ENCODE results near the gene SH2B2. TPM values are rescaled to one million over a fixed set of nuclear protein-coding genes. Genes with fewer than 3 reads are reported as not detected.
A peak's percentile ranks its signal among the peaks of the same experiment; 100 is the strongest.
"Not testable (repeated sequence)": the region's sequence is repeated elsewhere in the genome, so short reads cannot be mapped to it uniquely, and the experiment has no call there.

The SH2B2 gene
- polyA plus RNA-seq, 1 donor from 2014 or later, result 27.3 TPM

- H2AFZ ChIP-seq (ENCODE audit: low read depth, low read length); H3K79me2 ChIP-seq (replicated peaks; ENCODE audit: insufficient read depth, low read length); H3K4me3 ChIP-seq (ENCODE audit: low read length); H3K9me2 ChIP-seq (ENCODE audit: insufficient read depth, low read length); H3K9ac ChIP-seq (ENCODE audit: low read length); H3K9me3 ChIP-seq (ENCODE audit: low read length); H3F3A ChIP-seq (ENCODE audit: insufficient read depth, low read length, poor library complexity, severe bottlenecking); H4K20me1 ChIP-seq (ENCODE audit: insufficient read depth); H3K36me3 ChIP-seq (ENCODE audit: insufficient read depth, low read length); H3K4me2 ChIP-seq (ENCODE audit: low read length); H3K27me3 ChIP-seq (ENCODE audit: insufficient read depth, low read depth, low read length); H3K27ac ChIP-seq (ENCODE audit: low read length): not testable (repeated sequence)
These were observed 69.7 kb downstream of the SH2B2 start, which contains the start of gene SPDYE6 for GRCh38 chr7:102356344-102356743. SPDYE6 (minus strand) TSS chr7:102356444; CDS start chr7:102356023, 421 bp downstream.

GRCh38 chr7:102363549-102364393 lies 77.1 kb downstream of the SH2B2 start:
- not testable (repeated sequence) for H3K36me3 ChIP-seq (ENCODE audit: insufficient read depth, low read length); H4K20me1 ChIP-seq (ENCODE audit: insufficient read depth); H2AFZ ChIP-seq (ENCODE audit: low read depth, low read length); H3K9me3 ChIP-seq (ENCODE audit: low read length); H3K79me2 ChIP-seq (replicated peaks; ENCODE audit: insufficient read depth, low read length); H3K4me2 ChIP-seq (ENCODE audit: low read length); H3F3A ChIP-seq (ENCODE audit: insufficient read depth, low read length, poor library complexity, severe bottlenecking); H3K27me3 ChIP-seq (ENCODE audit: insufficient read depth, low read depth, low read length); H3K9me2 ChIP-seq (ENCODE audit: insufficient read depth, low read length)
- H3K4me3 ChIP-seq (ENCODE audit: low read length), result peak overlapping the region; percentile 67
- peak overlapping the region; percentile 52 for H3K27ac ChIP-seq (ENCODE audit: low read length)
- peak; percentile 90 for TF ChIP-seq MXI1 (conservative IDR thresholded peaks at IDR 0.05; ENCODE audit: poor library complexity, severe bottlenecking)
- TF ChIP-seq POLR2AphosphoS5 (IDR thresholded peaks at IDR 0.05), result peak; percentile 93
- peak; percentile 52 for TF ChIP-seq CTCF (IDR thresholded peaks at IDR 0.05; ENCODE audit: poor library complexity, severe bottlenecking)
- H3K9ac ChIP-seq (ENCODE audit: low read length), result peak overlapping the region; percentile 75

DNA sequence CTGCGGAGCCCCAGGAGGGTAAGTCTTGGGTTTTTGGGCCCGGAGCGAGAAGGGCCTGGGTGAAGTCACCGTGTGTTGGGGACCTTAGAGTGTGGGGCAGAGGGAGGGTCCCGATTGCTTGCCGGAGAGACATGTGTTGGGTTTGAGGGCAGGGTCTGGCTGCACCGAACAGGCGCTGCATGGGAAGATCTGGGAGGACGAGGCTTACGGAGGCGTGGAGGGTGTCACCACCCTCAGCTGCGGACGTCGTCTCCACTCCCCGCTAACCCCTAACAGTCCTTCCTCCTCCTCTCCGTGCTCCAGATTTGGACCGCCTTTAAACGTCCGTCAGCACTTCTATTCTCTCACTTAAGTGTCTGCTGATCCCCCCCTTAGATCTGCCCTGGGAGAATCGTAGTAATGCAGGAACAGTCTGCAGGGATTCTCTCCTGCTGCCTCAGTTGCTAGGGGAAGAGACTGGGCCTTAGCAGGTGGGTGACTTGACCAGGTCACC lies 77.8 kb downstream of the SH2B2 start:
- not testable (repeated sequence) for H2AFZ ChIP-seq (ENCODE audit: low read depth, low read length); H3K9me3 ChIP-seq (ENCODE audit: low read length); H3K79me2 ChIP-seq (replicated peaks; ENCODE audit: insufficient read depth, low read length); H3K4me2 ChIP-seq (ENCODE audit: low read length); H3K27me3 ChIP-seq (ENCODE audit: insufficient read depth, low read depth, low read length); H3K36me3 ChIP-seq (ENCODE audit: insufficient read depth, low read length); H3F3A ChIP-seq (ENCODE audit: insufficient read depth, low read length, poor library complexity, severe bottlenecking); H4K20me1 ChIP-seq (ENCODE audit: insufficient read depth); H3K9me2 ChIP-seq (ENCODE audit: insufficient read depth, low read length)
- Histone ChIP-seq H3K9ac (ENCODE audit: low read length) (peak overlapping the region; percentile 75), H3K27ac (ENCODE audit: low read length) (peak overlapping the region; percentile 52), H3K4me3 (ENCODE audit: low read length) (peak overlapping the region; percentile 67)

DNA sequence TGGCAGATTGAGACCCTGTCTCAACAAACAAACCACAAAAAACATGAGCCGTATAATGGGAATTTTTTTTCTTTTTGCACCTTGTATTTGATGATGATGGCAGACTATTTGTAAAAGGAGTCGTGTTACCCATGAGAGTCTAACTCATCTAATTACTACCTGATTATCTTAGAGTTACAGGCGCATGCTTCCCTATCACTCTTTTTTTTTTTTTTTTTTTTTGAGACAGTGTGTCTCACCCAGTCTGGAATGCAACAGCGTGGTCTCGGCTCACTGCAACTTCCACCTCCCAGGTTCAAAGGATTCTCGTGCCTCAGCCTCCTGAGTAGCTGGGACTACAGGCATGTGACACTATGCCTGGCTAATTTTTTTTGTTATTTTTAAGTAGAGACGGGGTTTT lies 78.7 kb downstream of the SH2B2 start:
- H3K4me2 ChIP-seq (ENCODE audit: low read length); H3K27me3 ChIP-seq (ENCODE audit: insufficient read depth, low read depth, low read length); H3K36me3 ChIP-seq (ENCODE audit: insufficient read depth, low read length); H2AFZ ChIP-seq (ENCODE audit: low read depth, low read length); H3K27ac ChIP-seq (ENCODE audit: low read length); H3F3A ChIP-seq (ENCODE audit: insufficient read depth, low read length, poor library complexity, severe bottlenecking); H3K9me3 ChIP-seq (ENCODE audit: low read length); H3K9ac ChIP-seq (ENCODE audit: low read length); H3K79me2 ChIP-seq (replicated peaks; ENCODE audit: insufficient read depth, low read length); H3K9me2 ChIP-seq (ENCODE audit: insufficient read depth, low read length); H4K20me1 ChIP-seq (ENCODE audit: insufficient read depth); H3K4me3 ChIP-seq (ENCODE audit: low read length): not testable (repeated sequence)

DNA sequence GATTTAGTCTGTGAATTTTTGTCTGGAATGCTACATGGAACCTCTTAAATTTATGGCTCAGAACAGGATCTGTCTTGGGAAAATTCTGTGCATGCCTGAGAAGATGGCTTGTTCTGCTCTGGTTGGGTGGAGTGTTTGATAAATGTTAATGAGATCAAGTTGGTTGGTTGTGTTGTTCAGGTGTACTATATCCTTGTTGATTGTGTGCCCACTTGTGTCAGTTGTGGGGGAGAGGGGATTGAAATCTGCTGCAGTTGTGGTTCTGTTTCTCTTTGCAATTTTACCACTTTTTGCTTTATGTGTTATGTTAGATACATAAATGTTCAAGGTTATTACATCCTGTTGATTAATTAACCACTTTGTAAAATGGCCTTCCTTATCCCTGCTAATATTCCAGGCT lies 83.4 kb downstream of the SH2B2 start:
- H3K27me3 ChIP-seq (ENCODE audit: insufficient read depth, low read depth, low read length); H3K9me3 ChIP-seq (ENCODE audit: low read length); H3K27ac ChIP-seq (ENCODE audit: low read length); H3K4me3 ChIP-seq (ENCODE audit: low read length); H4K20me1 ChIP-seq (ENCODE audit: insufficient read depth); H3F3A ChIP-seq (ENCODE audit: insufficient read depth, low read length, poor library complexity, severe bottlenecking); H3K9me2 ChIP-seq (ENCODE audit: insufficient read depth, low read length); H3K36me3 ChIP-seq (ENCODE audit: insufficient read depth, low read length); H2AFZ ChIP-seq (ENCODE audit: low read depth, low read length); H3K9ac ChIP-seq (ENCODE audit: low read length); H3K4me2 ChIP-seq (ENCODE audit: low read length); H3K79me2 ChIP-seq (replicated peaks; ENCODE audit: insufficient read depth, low read length): not testable (repeated sequence)

Small RNA genes lying within 50 kb of the gene (small RNA-seq; reads per million reads assigned to genes)
- gene AC005088.1, result 0 reads per million in 3 experiments
- gene MIR4285, result 0 reads per million in 3 experiments
- 0 to 1.2 (median 0) reads per million in 3 experiments for gene RF00019

Other genes starting within 250 kb of the SH2B2 start
- not detected in 2 replicates for gene SPDYE6, start 69.6 kb downstream of the SH2B2 start, polyA plus RNA-seq
- 113 and 114 TPM in 2 replicates for gene PRKRIP1, start 109.5 kb downstream of the SH2B2 start, polyA plus RNA-seq
- 36.3 and 52.0 TPM in 2 replicates for gene ORAI2, start 146.7 kb downstream of the SH2B2 start, polyA plus RNA-seq
- 27.2 and 28.2 TPM in 2 replicates for gene ALKBH4, start 178.0 kb downstream of the SH2B2 start, polyA plus RNA-seq
- gene LRWD1, start 178.1 kb downstream of the SH2B2 start, polyA plus RNA-seq, result 85.5 and 108 TPM in 2 replicates
- 42.6 and 52.9 TPM in 2 replicates for gene POLR2J, start 192.1 kb downstream of the SH2B2 start, polyA plus RNA-seq
- gene RASA4B, start 230.9 kb downstream of the SH2B2 start, polyA plus RNA-seq, result 31.9 and 43.0 TPM in 2 replicates

All from neural cell (in vitro differentiated cells).